K562 (cell line): Measurements from ENCODE around the gene PPP1R12B. TPM values are rescaled to one million over a fixed set of nuclear protein-coding genes. Genes with fewer than 3 reads are reported as not detected.

Experiments
- CBX3 ChIP-seq, 2 experiments: IDR thresholded peaks; 1 replicate in 1 of 2; 2 replicates in 1 of 2; pipeline ENCODE4 v1.6.1; 2012; ENCODE audit warnings: inconsistent platforms in 2 of 2, low read length in 2 of 2, borderline replicate concordance in 1 of 2, control low read depth in 1 of 2
- CEBPG ChIP-seq, 3 experiments: fragments of 200-800 bp in 1 of 3; sonication (Bioruptor generic) in 1 of 3; sonication (generic) in 1 of 3; formaldehyde crosslinking in 1 of 3; IDR thresholded peaks in 2 of 3; conservative IDR thresholded peaks in 1 of 3; 2 replicates each; pipeline versions ENCODE4 v1.6.1 to v1.8.0; 2016 to 2022; ENCODE audit warnings: missing compliant biosample characterization in 2 of 3, missing genetic modification characterization in 2 of 3, mild to moderate bottlenecking in 1 of 3, missing genetic modification reagents in 1 of 3
- CREM ChIP-seq: IDR thresholded peaks from 2 replicates; pipeline ENCODE4 v1.6.1; 2014; ENCODE audit warnings: antibody characterized with exemption, low read depth
- GTF2A2 ChIP-seq: IDR thresholded peaks from 2 replicates; pipeline ENCODE4 v1.6.1; 2016; ENCODE audit warnings: mild to moderate bottlenecking, missing genetic modification characterization, missing compliant biosample characterization
- GTF2E2 ChIP-seq: fragments of 200-800 bp; sonication (Bioruptor generic); IDR thresholded peaks from 2 replicates; pipeline ENCODE4 v1.6.1; 2016; ENCODE audit warnings: missing genetic modification characterization, missing compliant biosample characterization
- HDAC1 ChIP-seq, 2 experiments: fragments of 450-650 bp; IDR thresholded peaks; 2 replicates each; pipeline ENCODE4 v1.6.1; 2016 to 2017; ENCODE audit warnings: inconsistent platforms in 1 of 2, mild to moderate bottlenecking in 1 of 2, moderate library complexity in 1 of 2
- HNRNPH1 ChIP-seq: fragments of 200-400 bp; formaldehyde crosslinking; optimal IDR thresholded peaks from 2 replicates; pipeline ENCODE3; 2017; ENCODE audit warnings: low read depth, mild to moderate bottlenecking, low read length, moderate library complexity
- MCM2 ChIP-seq: fragments of 450-650 bp; IDR thresholded peaks from 2 replicates; pipeline ENCODE4 v1.6.1; 2017; ENCODE audit warnings: low read depth, mild to moderate bottlenecking
- MYNN ChIP-seq, 2 experiments: sonication (generic); formaldehyde crosslinking in 1 of 2; IDR thresholded peaks; 2 replicates each; pipeline versions ENCODE4 v1.5.0 to v1.6.1; 2016 to 2020; ENCODE audit warnings: antibody characterized with exemption in 1 of 2, missing genetic modification reagents in 1 of 2
- U2AF2 ChIP-seq: fragments of 200-400 bp; formaldehyde crosslinking; optimal IDR thresholded peaks from 2 replicates; pipeline ENCODE3; 2017; ENCODE audit warnings: low read depth, mild to moderate bottlenecking, low read length
- XRCC5 ChIP-seq: fragments of 200-400 bp; formaldehyde crosslinking; IDR thresholded peaks from 2 replicates; pipeline ENCODE4 v1.6.1; 2017; ENCODE audit warnings: low read depth, mild to moderate bottlenecking, low read length
- ZFP30 ChIP-seq: fragments of 250-450 bp; sonication (Bioruptor Pico); IDR thresholded peaks from 2 replicates; pipeline ENCODE4 v1.8.0; 2022; ENCODE audit warnings: moderate library complexity, mild to moderate bottlenecking, inconsistent platforms, borderline replicate concordance
- ZNF253 ChIP-seq: fragments of 250-450 bp; sonication (Bioruptor Pico); conservative IDR thresholded peaks from 2 replicates; pipeline ENCODE4 v1.6.1; 2021; ENCODE audit warnings: mild to moderate bottlenecking
- ZNF785 ChIP-seq: fragments of 250-450 bp; sonication (Bioruptor Pico); IDR thresholded peaks from 2 replicates; pipeline ENCODE4 v1.4.0; 2020; ENCODE audit warnings: mild to moderate bottlenecking
- polyA plus RNA-seq, 8 experiments: library from polyadenylated mRNA; depleted of rRNA in 4 of 8; stranded (reverse) in 5 of 8; unstranded in 3 of 8; fragments of >200 nt; fragmentation: Nextera tagmentation in 2 of 8; fragmentation: Illumina TruSeq in 1 of 8; extraction: Ambion mirVana in 2 of 8; extraction: Trizol in 1 of 8; gene quantifications; 2 replicates each; pipeline versions ENCODE4 v1.2.1 to v1.2.3, GENCODE V29; 2011 to 2014; ENCODE audit warnings: inconsistent platforms in 1 of 8, missing spikeins in 1 of 8
- total RNA-seq, 7 experiments: library from RNA; depleted of rRNA in 6 of 7; stranded (reverse); fragments of >200 nt in 6 of 7; fragmentation: Illumina TruSeq in 2 of 7; extraction: Trizol in 2 of 7; gene quantifications; 2 replicates each; pipeline versions ENCODE4 v1.2.1 to v1.2.3, GENCODE V29; 2011 to 2021; ENCODE audit warnings: low replicate concordance in 1 of 7
- TF ChIP-seq, protein P1 (sequence below), 3 experiments: IDR thresholded peaks in 2 of 3; conservative IDR thresholded peaks in 1 of 3; 2 replicates each; pipeline ENCODE4 v1.5.1; 2011 to 2012; ENCODE audit warnings: low read length in 3 of 3, mild to moderate bottlenecking in 3 of 3, control low read depth in 2 of 3, improper control_type of control experiment in 1 of 3, inconsistent platforms in 1 of 3, low read depth in 1 of 3, mixed read lengths in 1 of 3, moderate library complexity in 1 of 3; ENCODE audit not compliant: insufficient read depth in 2 of 3
- TF ChIP-seq, protein P2 (sequence below): IDR thresholded peaks from 2 replicates; pipeline ENCODE4 v1.6.1; 2012; ENCODE audit warnings: low read depth, low read length, improper control_type of control experiment, borderline replicate concordance
- TF ChIP-seq, protein P3 (sequence below): sonication (generic); formaldehyde crosslinking; IDR thresholded peaks from 2 replicates; pipeline ENCODE4 v1.8.0; 2022; ENCODE audit warnings: missing genetic modification reagents, mild to moderate bottlenecking, moderate library complexity, borderline replicate concordance
- TF ChIP-seq, protein P4 (sequence below): fragments of 250-450 bp; sonication (Bioruptor Pico); IDR thresholded peaks from 2 replicates; pipeline ENCODE4 v1.4.0; 2020; ENCODE audit warnings: mild to moderate bottlenecking

Gene PPP1R12B
- total and polyA plus RNA-seq, 9 of the 15 experiments (the other 6 are each of a cell fraction or from before 2014, with no cell fraction given) = 0.73 to 16.9 (median 13.6) TPM

DNA sequence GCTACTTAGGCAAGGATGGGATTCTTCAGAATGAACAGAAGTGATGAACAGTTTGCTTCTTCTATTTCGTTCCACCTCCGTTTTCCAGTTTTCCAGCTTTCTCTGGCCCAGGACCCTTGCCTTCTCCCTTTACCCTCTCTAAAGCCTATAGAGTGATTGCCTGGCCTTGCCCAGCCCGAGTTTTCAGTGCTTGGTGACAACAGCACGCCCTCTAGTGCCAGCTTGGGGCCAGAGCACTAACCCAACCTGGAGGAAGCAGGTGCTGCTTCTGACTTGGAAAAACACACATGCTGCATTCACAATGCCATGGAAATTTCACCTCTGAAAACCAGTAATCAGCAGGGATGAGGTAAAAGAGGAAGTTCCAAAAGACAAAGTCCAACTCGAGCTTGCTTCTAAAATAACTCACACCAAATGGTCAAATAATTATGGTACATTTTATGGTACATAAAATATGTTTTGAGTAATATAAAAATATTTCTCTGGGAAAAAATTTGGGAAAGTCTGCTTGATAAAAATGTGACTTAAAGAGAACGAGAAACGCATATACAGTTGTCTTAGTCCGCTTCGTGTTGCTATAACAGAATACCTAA is 32.8 kb upstream of the PPP1R12B start (continued):
- no peak for TF ChIP-seq HNRNPH1
- TF ChIP-seq MCM2 = no peak
- TF ChIP-seq, protein P1, sequence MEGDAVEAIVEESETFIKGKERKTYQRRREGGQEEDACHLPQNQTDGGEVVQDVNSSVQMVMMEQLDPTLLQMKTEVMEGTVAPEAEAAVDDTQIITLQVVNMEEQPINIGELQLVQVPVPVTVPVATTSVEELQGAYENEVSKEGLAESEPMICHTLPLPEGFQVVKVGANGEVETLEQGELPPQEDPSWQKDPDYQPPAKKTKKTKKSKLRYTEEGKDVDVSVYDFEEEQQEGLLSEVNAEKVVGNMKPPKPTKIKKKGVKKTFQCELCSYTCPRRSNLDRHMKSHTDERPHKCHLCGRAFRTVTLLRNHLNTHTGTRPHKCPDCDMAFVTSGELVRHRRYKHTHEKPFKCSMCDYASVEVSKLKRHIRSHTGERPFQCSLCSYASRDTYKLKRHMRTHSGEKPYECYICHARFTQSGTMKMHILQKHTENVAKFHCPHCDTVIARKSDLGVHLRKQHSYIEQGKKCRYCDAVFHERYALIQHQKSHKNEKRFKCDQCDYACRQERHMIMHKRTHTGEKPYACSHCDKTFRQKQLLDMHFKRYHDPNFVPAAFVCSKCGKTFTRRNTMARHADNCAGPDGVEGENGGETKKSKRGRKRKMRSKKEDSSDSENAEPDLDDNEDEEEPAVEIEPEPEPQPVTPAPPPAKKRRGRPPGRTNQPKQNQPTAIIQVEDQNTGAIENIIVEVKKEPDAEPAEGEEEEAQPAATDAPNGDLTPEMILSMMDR (IDR thresholded peaks at IDR 0.05 in 2 of 3, conservative IDR thresholded peaks at IDR 0.05 in 1 of 3; ENCODE audit: insufficient read depth in 2 of 3, low read depth in 1 of 3, low read length in 3 of 3) = peak; percentile 94 to 98 (median 97)
- TF ChIP-seq HDAC1 (IDR thresholded peaks at IDR 0.05) = no peak
- TF ChIP-seq, protein P2, sequence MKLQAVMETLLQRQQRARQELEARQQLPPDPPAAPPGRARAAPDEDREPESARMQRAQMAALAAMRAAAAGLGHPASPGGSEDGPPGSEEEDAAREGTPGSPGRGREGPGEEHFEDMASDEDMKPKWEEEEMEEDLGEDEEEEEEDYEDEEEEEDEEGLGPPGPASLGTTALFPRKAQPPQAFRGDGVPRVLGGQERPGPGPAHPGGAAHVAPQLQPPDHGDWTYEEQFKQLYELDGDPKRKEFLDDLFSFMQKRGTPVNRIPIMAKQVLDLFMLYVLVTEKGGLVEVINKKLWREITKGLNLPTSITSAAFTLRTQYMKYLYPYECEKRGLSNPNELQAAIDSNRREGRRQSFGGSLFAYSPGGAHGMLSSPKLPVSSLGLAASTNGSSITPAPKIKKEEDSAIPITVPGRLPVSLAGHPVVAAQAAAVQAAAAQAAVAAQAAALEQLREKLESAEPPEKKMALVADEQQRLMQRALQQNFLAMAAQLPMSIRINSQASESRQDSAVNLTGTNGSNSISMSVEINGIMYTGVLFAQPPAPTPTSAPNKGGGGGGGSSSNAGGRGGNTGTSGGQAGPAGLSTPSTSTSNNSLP = no peak
- peak; percentile 85; the same call in 1 of the 2 replicates for TF ChIP-seq XRCC5
- TF ChIP-seq CBX3 (IDR thresholded peaks at IDR 0.05; ENCODE audit: borderline replicate concordance in 1 of 2, low read length in 2 of 2) = peak in 1 of 2 experiments; percentile 35; a peak in 1 of 3 replicates
- 0 out of 2 replicates have a peak, but pooled peaks have one; percentile 34 for TF ChIP-seq MYNN (IDR thresholded peaks at IDR 0.05)
- no peak for TF ChIP-seq MYNN (CRISPR knock-in tag; IDR thresholded peaks at IDR 0.05)
- no peak for TF ChIP-seq ZNF253 (CRISPR knock-in tag)
- TF ChIP-seq U2AF2 = no peak
- TF ChIP-seq, protein P3, sequence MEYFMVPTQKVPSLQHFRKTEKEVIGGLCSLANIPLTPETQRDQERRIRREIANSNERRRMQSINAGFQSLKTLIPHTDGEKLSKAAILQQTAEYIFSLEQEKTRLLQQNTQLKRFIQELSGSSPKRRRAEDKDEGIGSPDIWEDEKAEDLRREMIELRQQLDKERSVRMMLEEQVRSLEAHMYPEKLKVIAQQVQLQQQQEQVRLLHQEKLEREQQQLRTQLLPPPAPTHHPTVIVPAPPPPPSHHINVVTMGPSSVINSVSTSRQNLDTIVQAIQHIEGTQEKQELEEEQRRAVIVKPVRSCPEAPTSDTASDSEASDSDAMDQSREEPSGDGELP = peak; percentile 39; the same call in 1 of the 2 replicates
- no peak for TF ChIP-seq CREM
- TF ChIP-seq ZFP30 (CRISPR knock-in tag) = no peak
- TF ChIP-seq, protein P4, sequence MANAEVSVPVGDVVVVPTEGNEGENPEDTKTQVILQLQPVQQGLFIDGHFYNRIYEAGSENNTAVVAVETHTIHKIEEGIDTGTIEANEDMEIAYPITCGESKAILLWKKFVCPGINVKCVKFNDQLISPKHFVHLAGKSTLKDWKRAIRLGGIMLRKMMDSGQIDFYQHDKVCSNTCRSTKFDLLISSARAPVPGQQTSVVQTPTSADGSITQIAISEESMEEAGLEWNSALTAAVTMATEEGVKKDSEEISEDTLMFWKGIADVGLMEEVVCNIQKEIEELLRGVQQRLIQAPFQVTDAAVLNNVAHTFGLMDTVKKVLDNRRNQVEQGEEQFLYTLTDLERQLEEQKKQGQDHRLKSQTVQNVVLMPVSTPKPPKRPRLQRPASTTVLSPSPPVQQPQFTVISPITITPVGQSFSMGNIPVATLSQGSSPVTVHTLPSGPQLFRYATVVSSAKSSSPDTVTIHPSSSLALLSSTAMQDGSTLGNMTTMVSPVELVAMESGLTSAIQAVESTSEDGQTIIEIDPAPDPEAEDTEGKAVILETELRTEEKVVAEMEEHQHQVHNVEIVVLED (CRISPR knock-in tag) = no peak
- no peak for TF ChIP-seq GTF2E2 (tag)
- no peak for TF ChIP-seq CEBPG (CRISPR knock-in tag; IDR thresholded peaks at IDR 0.05)
- no peak for TF ChIP-seq CEBPG (tag; conservative IDR thresholded peaks at IDR 0.05 in 1 of 2, IDR thresholded peaks at IDR 0.05 in 1 of 2)
- no peak for TF ChIP-seq GTF2A2 (tag)
- TF ChIP-seq ZNF785 = no peak
